HCT116 (cell line): ENCODE measurements around the gene QRFPR. TPM values are rescaled to one million over a fixed set of nuclear protein-coding genes. Genes with fewer than 3 reads are reported as not detected.
"Not testable (repeated sequence)": the region's sequence is repeated elsewhere in the genome, so short reads cannot be mapped to it uniquely, and the experiment has no call there.

Source experiments
- ATAC-seq: fragments of 200-7000 bp; cut with Tn5 transposase; 2 replicates; pipeline ENCODE4 v1.9.1; 2020; ENCODE audit warnings: mild to moderate bottlenecking, moderate library complexity
- BruUV-seq: library from RNA; stranded (reverse); fragments of 400-500 nt; replicated peaks from 2 replicates; lab custom pipeline; 2021; lab: Mats Ljungman, UMichigan
- CTCF ChIA-PET: fragments of 300-600 bp; sonication (Branson Sonifier 250); formaldehyde crosslinking; loops from one replicate; lab custom pipeline; 2021; ENCODE audit warnings: antibody characterized with exemption; lab: Charles Lee
- POLR2A ChIA-PET: fragments of 300-600, 350-600 bp; sonication (Branson Sonifier 250); formaldehyde crosslinking; loops from one replicate; lab custom pipeline; 2021; ENCODE audit warnings: antibody characterized with exemption; lab: Charles Lee
- RAD21 ChIA-PET, 2 experiments: fragments of 300-600 bp; sonication (Branson Sonifier 250); formaldehyde crosslinking; loops; one replicate each; lab custom pipeline; 2023; ENCODE audit warnings: low total read pairs in 2 of 2; ENCODE audit not compliant: uncharacterized antibody in 2 of 2, unreplicated experiment in 2 of 2, low non-redundant PET in 1 of 2; lab: Charles Lee
- DNase-seq: peaks from one replicate; pipeline ENCODE4 v3.0.0-alpha.2; 2010; ENCODE audit warnings: low read depth, low spot score
- H2AFZ ChIP-seq: fragments of 200-600 bp; shearing (Covaris generic), sonication (generic); 2 replicates; pipeline ENCODE4 v1.6.1; 2017; ENCODE audit warnings: low read depth, mixed run types, mixed read lengths, antibody characterized with exemption, low read length; ENCODE audit not compliant: poor library complexity, severe bottlenecking
- H3K27ac ChIP-seq: 2 replicates; pipeline ENCODE4 v1.5.1; 2012; ENCODE audit warnings: low read depth, low read length
- H3K27me3 ChIP-seq: fragments of 200-600 bp; sonication (generic); 2 replicates; pipeline ENCODE4 v1.6.1; 2016; ENCODE audit warnings: mixed run types, low read length, mixed read lengths; ENCODE audit not compliant: insufficient read depth
- H3K36me3 ChIP-seq, 2 experiments: fragments of 200-500 bp in 1 of 2; fragments of 200-600 bp in 1 of 2; sonication (Bioruptor generic) in 1 of 2; sonication (generic) in 1 of 2; 2 replicates each; pipeline versions ENCODE4 v1.5.1 to v1.6.1; 2014 to 2016; ENCODE audit warnings: low read length in 2 of 2, inconsistent platforms in 1 of 2, mixed read lengths in 1 of 2, mixed run types in 1 of 2; ENCODE audit not compliant: insufficient read depth in 2 of 2, control insufficient read depth in 1 of 2
- H3K4me1 ChIP-seq, 2 experiments: fragments of 200-600 bp in 1 of 2; sonication (generic) in 1 of 2; 2 replicates each; pipeline versions ENCODE4 v1.5.1 to v1.6.1; 2012 to 2017; ENCODE audit warnings: low read length in 2 of 2, inconsistent platforms in 1 of 2, mild to moderate bottlenecking in 1 of 2, mixed read lengths in 1 of 2, mixed run types in 1 of 2, moderate library complexity in 1 of 2; ENCODE audit not compliant: insufficient read depth in 2 of 2, control insufficient read depth in 1 of 2
- H3K4me2 ChIP-seq: fragments of 200-600 bp; sonication (generic); 2 replicates; pipeline ENCODE4 v1.6.1; 2017; ENCODE audit warnings: mixed run types, low read length, mixed read lengths
- H3K4me3 ChIP-seq, 2 experiments: fragments of 200-600 bp in 1 of 2; sonication (generic) in 1 of 2; replicated peaks in 1 of 2; 2 replicates each; pipeline ENCODE4 v1.5.1; 2011 to 2016; ENCODE audit warnings: low read length in 2 of 2, control low read depth in 1 of 2, low read depth in 1 of 2, mild to moderate bottlenecking in 1 of 2, mixed read lengths in 1 of 2, mixed run types in 1 of 2
- H3K79me2 ChIP-seq: fragments of 200-600 bp; sonication (generic); 2 replicates; pipeline ENCODE4 v1.6.1; 2017; ENCODE audit warnings: mild to moderate bottlenecking, mixed run types, low read length, moderate library complexity, mixed read lengths; ENCODE audit not compliant: insufficient read depth
- H3K9ac ChIP-seq: fragments of 200-600 bp; sonication (generic); 2 replicates; pipeline ENCODE4 v1.6.1; 2016; ENCODE audit warnings: low read length, mixed read lengths
- H3K9me2 ChIP-seq: fragments of 200-600 bp; sonication (generic), shearing (Covaris generic); 2 replicates; pipeline ENCODE4 v1.6.1; 2017; ENCODE audit warnings: mixed run types, mild to moderate bottlenecking, moderate library complexity; ENCODE audit not compliant: insufficient read depth
- H3K9me3 ChIP-seq, 2 experiments: fragments of 200-500 bp in 1 of 2; fragments of 200-600 bp in 1 of 2; sonication (Bioruptor generic) in 1 of 2; sonication (generic) in 1 of 2; 2 replicates each; pipeline ENCODE4 v1.6.1; 2014 to 2017; ENCODE audit warnings: low read length in 2 of 2, mixed read lengths in 2 of 2, inconsistent platforms in 1 of 2, low read depth in 1 of 2, mild to moderate bottlenecking in 1 of 2, mixed run types in 1 of 2, moderate library complexity in 1 of 2; ENCODE audit not compliant: control insufficient read depth in 1 of 2, insufficient read depth in 1 of 2
- H4K20me1 ChIP-seq: fragments of 200-600 bp; sonication (generic), shearing (Covaris generic); 2 replicates; pipeline ENCODE4 v1.6.1; 2017; ENCODE audit warnings: mixed run types, mild to moderate bottlenecking, moderate library complexity; ENCODE audit not compliant: insufficient read depth
- CEBPB ChIP-seq: IDR thresholded peaks from 2 replicates; pipeline ENCODE4 v1.6.1; 2012; ENCODE audit warnings: low read depth
- CTCF ChIP-seq, 3 experiments: fragments of 200-600 bp in 1 of 3; sonication (generic) in 1 of 3; IDR thresholded peaks in 2 of 3; conservative IDR thresholded peaks in 1 of 3; 2 replicates each; pipeline ENCODE4 v1.5.1; 2012 to 2017; ENCODE audit warnings: low read depth in 2 of 3, low read length in 2 of 3, antibody characterized with exemption in 1 of 3, borderline replicate concordance in 1 of 3, control low read depth in 1 of 3, mild to moderate bottlenecking in 1 of 3, mixed read lengths in 1 of 3, mixed run types in 1 of 3, moderate library complexity in 1 of 3; ENCODE audit not compliant: insufficient read depth in 1 of 3
- EZH2phosphoT487 ChIP-seq: fragments of 200-600 bp; IDR thresholded peaks from 2 replicates; pipeline ENCODE4 v1.6.1; 2018; ENCODE audit warnings: antibody characterized with exemption, borderline replicate concordance
- JUND ChIP-seq: IDR thresholded peaks from 2 replicates; pipeline ENCODE4 v1.6.1; 2012
- MAX ChIP-seq: IDR thresholded peaks from 2 replicates; pipeline ENCODE4 v1.6.1; 2012
- POLR2A ChIP-seq: IDR thresholded peaks from 2 replicates; pipeline ENCODE4 v1.7.0; 2011; ENCODE audit warnings: borderline replicate concordance; ENCODE audit not compliant: insufficient read depth, insufficient read length; ENCODE audit errors: extremely low read depth
- POLR2AphosphoS5 ChIP-seq: IDR thresholded peaks from 2 replicates; pipeline ENCODE4 v1.6.1; 2011; ENCODE audit warnings: mild to moderate bottlenecking, low read depth, low read length, moderate library complexity
- REST ChIP-seq: IDR thresholded peaks from 2 replicates; pipeline ENCODE4 v1.6.1; 2012; ENCODE audit warnings: low read depth
- SIN3A ChIP-seq: IDR thresholded peaks from 2 replicates; pipeline ENCODE4 v1.6.1; 2012; ENCODE audit warnings: low read depth
- SRF ChIP-seq: IDR thresholded peaks from 2 replicates; pipeline ENCODE4 v1.6.1; 2012; ENCODE audit warnings: low read depth
- ZFX ChIP-seq: fragments of 450-650 bp; IDR thresholded peaks from 2 replicates; pipeline ENCODE4 v1.6.1; 2017
- ZNF274 ChIP-seq: fragments of 200-500 bp; sonication (Bioruptor generic); IDR thresholded peaks from 2 replicates; pipeline ENCODE4 v1.6.1; 2014; ENCODE audit warnings: mild to moderate bottlenecking, low read depth, low read length, inconsistent platforms
- intact Hi-C: fragments of 100-400 bp; cut with micrococcal nuclease; formaldehyde crosslinking; loops from 2 replicates; pipeline ENCODE4 v1.10.0; 2022
- total RNA-seq: library from RNA; stranded (reverse); gene quantifications from one replicate; pipeline ENCODE4 v1.2.1, GENCODE V29; 2021; ENCODE audit not compliant: unreplicated experiment
- TF ChIP-seq, protein P1 (sequence below): IDR thresholded peaks from 2 replicates; pipeline ENCODE4 v1.6.1; 2012

QRFPR gene
- total RNA-seq, 1 experiment from 2014 or later = not detected

GRCh38 chr4:121411151-121411744 is 30.4 kb upstream of the QRFPR start:
- Histone ChIP-seq H3K27me3 (no peaks in the 10 kb centered on the region), H3K9me3 (no peaks in the 10 kb centered on the region), H2AFZ (no peak overlapping the region)
- POLR2A ChIA-PET = no interaction called here
- TF ChIP-seq, protein P1, sequence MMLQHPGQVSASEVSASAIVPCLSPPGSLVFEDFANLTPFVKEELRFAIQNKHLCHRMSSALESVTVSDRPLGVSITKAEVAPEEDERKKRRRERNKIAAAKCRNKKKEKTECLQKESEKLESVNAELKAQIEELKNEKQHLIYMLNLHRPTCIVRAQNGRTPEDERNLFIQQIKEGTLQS = no peak
- TF ChIP-seq JUND (no peak), REST (no peak), ZFX (no peak), POLR2A (no peak), CEBPB (no peak), SIN3A (no peak), CTCF (IDR thresholded peaks at IDR 0.05 in 2 of 3, conservative IDR thresholded peaks at IDR 0.05 in 1 of 3; ENCODE audit: borderline replicate concordance in 1 of 3, insufficient read depth in 1 of 3, low read depth in 2 of 3, low read length in 2 of 3) (no peak), MAX (no peak), EZH2phosphoT487 (no peak), POLR2AphosphoS5 (no peak), SRF (no peak), ZNF274 (no peak)
- TF ChIP-seq, all 23 proteins: peak for 0
- Histone ChIP-seq H4K20me1 (no peaks in the 10 kb centered on the region), H3K79me2 (no peaks in the 10 kb centered on the region), H3K27ac (no peak overlapping the region), H3K4me2 (no peak overlapping the region), H3K9ac (no peak overlapping the region), H3K9me2 (no peaks in the 10 kb centered on the region), H3K4me3 (no peak overlapping the region), H3K4me1 (peaks cover 0 to 10% of the 10 kb centered on the region in 2 experiments; a peak in 1 of 4 replicates), H3K36me3 (no peaks in the 10 kb centered on the region)
- no TSS peak for BruUV-seq
- ATAC-seq = peak; percentile 34; the same call in 1 of the 2 replicates
- intact Hi-C loops = no loop called here
- ChIA-PET RAD21 (no interaction called here), CTCF (no interaction called here)
- no peak for DNase-seq

DNA sequence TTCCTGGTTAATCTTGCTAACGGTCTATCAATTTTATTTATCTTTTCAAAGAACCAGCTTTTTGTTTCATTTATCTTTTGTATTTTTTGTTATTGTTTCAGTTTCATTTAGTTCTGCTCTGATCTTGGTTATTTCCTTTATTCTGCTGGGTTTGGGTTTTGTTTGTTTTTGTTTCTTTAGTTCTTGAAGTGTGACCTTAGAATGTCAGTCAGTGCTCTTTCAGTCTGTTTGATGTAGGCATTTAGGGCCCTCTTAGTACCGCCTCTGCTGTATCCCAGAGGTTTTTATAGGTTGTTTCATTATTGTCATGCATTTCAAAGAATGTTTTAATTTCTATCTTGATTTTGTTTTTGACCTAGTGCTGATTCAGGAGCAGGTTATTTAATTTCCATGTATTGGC is 27.7 kb upstream of the QRFPR start:
- DNase-seq, BruUV-seq, H3K4me2 ChIP-seq, CTCF ChIA-PET, H3K36me3 ChIP-seq, H3K9ac ChIP-seq, POLR2A ChIA-PET, H3K9me3 ChIP-seq, H3K79me2 ChIP-seq, ATAC-seq, H4K20me1 ChIP-seq, H3K4me3 ChIP-seq, RAD21 ChIA-PET, H3K9me2 ChIP-seq, H3K27me3 ChIP-seq, H3K27ac ChIP-seq, H2AFZ ChIP-seq, intact Hi-C loops: not testable (repeated sequence)
- H3K4me1 ChIP-seq = peaks cover 0 to 10% of the 10 kb centered on the region in 2 experiments; a peak in 1 of 4 replicates
